NCI-H748 (cell line): ENCODE measurements around the gene DDX46.
A peak's percentile ranks its signal among the peaks of the same experiment; 100 is the strongest.
"Not testable (repeated sequence)": the region's sequence is repeated elsewhere in the genome, so short reads cannot be mapped to it uniquely, and the experiment has no call there.

Experiments
- DNase-seq: peaks from one replicate; lab custom pipeline; 2025; ENCODE audit not compliant: unreplicated experiment; lab: John Stamatoyannopoulos, UW

DDX46 gene

GRCh38 chr5:134784946-134785620 lies 26.5 kb downstream of the DDX46 start:
- no peak for DNase-seq

DNA sequence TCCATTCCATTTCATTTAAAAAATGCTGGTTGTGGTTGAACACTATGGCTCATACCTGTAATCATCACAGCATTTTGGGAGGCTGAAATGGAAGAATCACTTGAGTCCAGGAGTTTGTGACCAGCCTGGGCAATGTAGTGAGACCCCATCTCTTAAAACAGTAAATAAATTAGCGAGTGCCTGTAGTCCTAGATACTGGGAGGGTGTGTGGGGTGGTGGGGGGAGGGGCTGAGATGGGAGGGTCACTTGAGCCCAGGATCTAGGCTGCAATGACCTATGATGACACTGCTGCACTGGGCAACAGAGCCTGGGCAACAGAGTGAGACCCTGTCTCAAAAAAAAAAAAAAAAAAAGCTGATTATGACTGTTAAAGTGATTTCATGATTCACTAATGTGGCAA lies 29.1 kb downstream of the DDX46 start:
- DNase-seq = no peak

- DNase-seq = no peak
Measured at GRCh38 chr5:134791580-134791979, 33.0 kb downstream of the DDX46 start.

GRCh38 chr5:134792286-134792685 lies 33.7 kb downstream of the DDX46 start:
- DNase-seq = no peak

DNA sequence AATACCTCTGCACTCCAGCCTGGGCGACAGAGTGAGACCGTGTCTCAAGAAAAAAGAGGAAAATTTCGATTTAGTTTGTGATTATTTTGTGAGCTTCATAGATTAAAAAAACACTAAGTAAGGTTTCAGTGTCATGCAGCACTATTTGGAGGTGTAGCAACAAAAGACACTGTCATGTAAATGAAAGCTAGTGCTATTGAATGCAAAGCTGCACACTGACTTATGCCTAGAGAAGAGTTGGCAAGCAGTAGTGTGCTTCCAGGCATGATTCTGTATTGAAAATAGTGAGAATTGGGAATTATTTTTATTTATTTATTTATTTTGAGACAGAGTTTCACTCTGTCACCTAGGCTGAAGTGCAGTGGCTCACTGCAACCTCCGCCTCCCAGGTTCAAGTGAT lies 34.5 kb downstream of the DDX46 start:
- DNase-seq = no peak

- peak; percentile 46 for DNase-seq
Measured at GRCh38 chr5:134794082-134794481, 35.5 kb downstream of the DDX46 start.

- no peak for DNase-seq
Measured at GRCh38 chr5:134794819-134795218, 36.2 kb downstream of the DDX46 start.

GRCh38 chr5:134798468-134798867 lies 39.9 kb downstream of the DDX46 start:
- DNase-seq = no peak

GRCh38 chr5:134803821-134804220 lies 45.2 kb downstream of the DDX46 start:
- DNase-seq = no peak

GRCh38 chr5:134813407-134813806 lies 54.8 kb downstream of the DDX46 start:
- DNase-seq = no peak

GRCh38 chr5:134813827-134814226 lies 55.2 kb downstream of the DDX46 start:
- no peak for DNase-seq

- DNase-seq = no peak
Measured at GRCh38 chr5:134817006-134817405, 58.4 kb downstream of the DDX46 start.

DNA sequence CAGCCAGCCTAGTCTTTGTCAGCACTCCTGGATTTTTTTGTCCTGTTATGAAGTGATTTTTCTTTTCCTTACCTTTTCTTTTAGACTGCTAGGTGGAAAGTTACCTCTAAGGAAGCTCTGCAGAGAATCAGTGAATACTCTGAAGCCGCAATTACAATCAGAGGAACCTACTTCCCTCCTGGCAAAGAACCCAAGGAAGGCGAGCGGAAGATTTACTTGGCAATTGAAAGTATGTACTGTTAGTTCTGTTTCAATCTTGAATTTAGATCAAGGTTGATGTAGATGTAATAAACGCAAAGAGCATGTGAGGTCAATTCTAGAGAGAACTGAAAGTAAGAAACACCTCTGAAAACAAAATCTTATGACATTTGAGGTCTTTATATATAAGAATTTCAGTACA lies 60.2 kb downstream of the DDX46 start:
- no peak for DNase-seq

GRCh38 chr5:134819407-134819963 lies 60.9 kb downstream of the DDX46 start:
- no peak for DNase-seq

- no peak for DNase-seq
Measured at GRCh38 chr5:134821841-134822240, 63.3 kb downstream of the DDX46 start.

- no peak for DNase-seq
Measured at GRCh38 chr5:134824681-134825080, 66.1 kb downstream of the DDX46 start.

GRCh38 chr5:134825212-134825611 lies 66.6 kb downstream of the DDX46 start:
- no peak for DNase-seq

GRCh38 chr5:134833340-134834032 lies 74.9 kb downstream of the DDX46 start:
- DNase-seq = no peak

- no peak for DNase-seq
Measured at GRCh38 chr5:134835623-134836022, 77.0 kb downstream of the DDX46 start.

DNA sequence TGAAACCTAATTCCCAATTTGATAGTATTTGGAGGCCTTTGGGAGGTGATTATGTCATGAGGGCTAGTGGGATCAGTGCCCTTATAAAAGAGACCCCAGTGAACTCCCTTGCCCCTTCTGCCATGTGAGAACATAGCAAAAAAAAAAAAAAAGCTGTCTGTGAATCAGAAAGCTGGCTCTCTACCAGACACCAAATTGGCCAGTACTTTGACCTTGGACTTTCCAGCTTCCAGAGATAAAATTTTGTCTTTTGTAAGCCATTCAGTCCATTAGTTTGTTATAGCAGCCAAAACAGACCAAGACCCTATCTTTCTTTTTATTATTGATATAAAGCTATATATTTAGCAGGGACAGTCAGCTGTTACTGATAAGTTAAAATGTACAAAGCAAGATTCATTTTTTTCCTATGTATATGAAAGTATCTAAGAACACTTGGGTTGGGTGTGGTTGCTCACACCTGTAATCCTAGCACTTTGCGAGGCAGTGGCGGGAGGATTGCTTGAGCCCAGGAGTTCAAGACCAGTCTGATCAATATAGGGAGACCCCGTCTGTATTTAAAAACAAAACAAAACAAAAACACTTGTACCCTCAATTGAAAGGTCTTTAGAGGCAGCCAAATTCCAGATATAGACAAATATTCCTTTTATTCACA lies 79.1 kb downstream of the DDX46 start:
- DNase-seq = no peak

DNA sequence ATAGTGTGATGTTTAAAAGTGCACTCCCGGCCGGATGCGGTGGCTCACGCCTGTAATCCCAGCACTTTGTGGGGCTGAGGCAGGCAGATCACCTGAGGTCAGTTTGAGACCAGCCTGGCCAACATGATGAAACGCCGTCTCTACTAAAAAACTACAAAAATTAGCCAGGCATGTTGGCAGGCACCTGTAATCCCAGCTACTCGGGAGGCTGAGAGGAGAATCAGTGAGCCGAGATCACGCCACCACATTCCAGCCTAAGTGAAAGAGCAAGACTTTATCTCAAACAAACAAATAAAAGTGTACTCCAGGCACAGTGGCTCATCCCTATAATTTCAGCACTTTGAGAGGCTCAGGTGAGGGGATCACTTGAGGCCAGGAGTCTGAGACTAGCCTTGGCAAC lies 79.8 kb downstream of the DDX46 start:
- not testable (repeated sequence) for DNase-seq

DNA sequence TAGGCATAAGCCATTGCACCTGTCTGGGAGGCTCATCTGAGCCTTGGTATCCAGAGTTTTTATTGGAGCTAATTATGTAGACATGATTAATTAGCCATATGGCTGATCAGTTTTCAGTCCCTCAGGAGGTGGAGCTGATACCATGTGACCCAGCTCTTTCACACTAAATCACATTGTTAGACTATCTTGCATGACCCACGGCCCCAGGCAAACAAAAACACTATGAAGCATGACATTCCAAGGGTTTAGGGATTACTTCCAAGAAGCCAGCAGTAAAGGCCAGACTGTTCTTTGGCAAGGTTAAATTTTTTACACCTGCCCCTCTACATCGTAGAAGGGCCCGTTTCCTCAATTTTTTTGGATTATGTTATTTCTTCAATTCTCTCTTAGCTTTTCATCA lies 82.2 kb downstream of the DDX46 start:
- no peak for DNase-seq
